Medulla oblongata (tissue), 1 donor: ENCODE data around the gene BABAM2.
A peak's percentile ranks its signal among the peaks of the same experiment; 100 is the strongest.
"Not testable (repeated sequence)": the region's sequence is repeated elsewhere in the genome, so short reads cannot be mapped to it uniquely, and the experiment has no call there.

Experiments used
- DNase-seq: peaks from one replicate; pipeline ENCODE4 v3.0.0-alpha.2; 2015; ENCODE audit errors: extremely low spot score

Gene BABAM2

DNA sequence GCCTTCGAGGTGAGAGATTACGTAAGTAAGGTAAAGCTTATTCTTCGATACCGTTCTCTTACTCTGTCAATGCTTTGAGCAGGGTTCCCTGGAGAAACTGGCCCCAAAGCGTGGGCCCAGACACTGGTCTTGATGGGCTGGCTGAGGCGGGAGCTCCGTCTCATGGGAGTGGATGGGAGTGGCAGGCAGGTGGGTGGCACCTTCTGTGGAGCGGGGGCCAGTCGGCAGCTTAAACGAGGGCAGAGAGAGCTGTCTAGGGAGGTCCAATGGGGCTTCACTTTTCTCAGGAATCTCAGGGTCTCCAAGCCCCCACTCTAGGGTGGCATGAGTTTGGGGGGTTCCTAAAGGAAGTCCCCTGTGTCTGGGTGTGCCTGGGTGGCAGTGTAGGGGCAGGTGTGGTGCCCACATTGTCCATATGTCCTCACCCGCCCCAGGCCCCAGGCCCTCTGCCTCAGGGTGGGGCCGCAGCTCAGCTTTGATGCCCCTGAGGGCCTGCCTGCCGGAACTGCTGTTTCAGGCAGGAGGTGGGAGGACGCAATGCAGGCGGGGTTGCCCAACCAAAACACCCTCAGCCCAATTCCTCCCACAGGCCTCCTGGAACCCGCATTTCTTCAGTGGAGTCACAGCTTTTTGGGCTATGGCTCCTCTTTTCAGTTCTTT is 469.7 kb downstream of the BABAM2 start:
- no peak for DNase-seq

DNA sequence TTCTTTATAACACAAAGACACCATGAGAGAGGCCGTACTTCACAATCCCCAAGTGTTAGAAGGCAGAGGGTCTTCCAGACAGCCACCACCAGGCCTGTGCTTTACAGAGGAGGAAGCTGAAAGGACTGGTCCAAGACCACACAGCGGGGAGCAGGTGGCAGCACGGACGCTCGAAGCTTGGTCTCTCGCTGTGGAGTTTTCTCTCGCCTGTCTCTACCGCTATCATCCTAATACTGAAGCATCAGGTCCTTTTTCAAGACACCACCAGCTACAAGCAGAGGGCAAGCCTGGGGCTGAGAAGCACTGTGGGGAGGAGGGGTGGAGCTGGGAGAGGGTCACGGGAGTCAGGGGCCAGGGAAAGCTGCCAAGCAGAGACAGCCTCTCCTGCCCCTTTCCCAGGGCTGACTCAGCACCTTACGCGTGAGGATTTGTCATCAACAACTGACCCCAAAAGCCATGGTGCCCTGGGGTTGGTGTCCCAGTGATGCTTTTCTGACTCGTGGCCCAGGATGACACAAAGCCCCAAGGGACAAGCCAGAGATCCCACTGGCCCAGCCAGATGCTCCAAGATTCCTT is 470.3 kb downstream of the BABAM2 start:
- DNase-seq = no peak

DNA sequence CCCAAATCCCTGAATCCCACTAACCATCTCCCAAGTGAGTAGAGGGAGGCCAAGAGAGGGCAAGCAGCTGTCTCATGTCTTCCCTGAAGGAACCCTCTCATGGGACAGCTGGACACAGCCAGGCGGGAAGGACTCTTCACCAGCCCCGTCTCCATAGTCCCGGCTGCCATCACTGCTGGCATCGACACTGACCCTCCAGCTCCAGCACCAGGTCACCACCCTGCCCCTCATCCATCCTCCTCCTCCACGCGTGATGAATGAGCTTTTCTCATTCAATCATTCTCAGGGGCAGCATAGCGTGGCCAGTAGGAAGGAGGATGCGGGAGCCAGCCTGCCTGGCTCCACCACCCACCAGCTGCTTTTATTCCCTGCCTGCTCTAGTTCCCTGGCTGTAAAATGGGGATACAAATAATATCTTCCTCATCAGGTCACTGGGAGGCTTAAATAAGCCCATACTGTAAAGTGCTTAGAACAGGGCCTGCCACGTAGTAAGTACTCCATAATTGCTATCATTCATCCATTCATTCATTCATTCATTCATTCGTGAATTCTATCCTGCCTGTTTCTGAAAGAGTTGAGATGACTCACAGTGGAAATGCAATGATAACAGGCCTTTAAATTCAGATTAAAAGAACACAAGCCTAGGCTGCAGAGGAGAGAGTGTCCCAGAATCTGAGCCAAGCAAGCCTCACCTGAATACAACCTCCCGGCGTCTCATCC is 471.6 kb downstream of the BABAM2 start:
- DNase-seq = no peak

DNA sequence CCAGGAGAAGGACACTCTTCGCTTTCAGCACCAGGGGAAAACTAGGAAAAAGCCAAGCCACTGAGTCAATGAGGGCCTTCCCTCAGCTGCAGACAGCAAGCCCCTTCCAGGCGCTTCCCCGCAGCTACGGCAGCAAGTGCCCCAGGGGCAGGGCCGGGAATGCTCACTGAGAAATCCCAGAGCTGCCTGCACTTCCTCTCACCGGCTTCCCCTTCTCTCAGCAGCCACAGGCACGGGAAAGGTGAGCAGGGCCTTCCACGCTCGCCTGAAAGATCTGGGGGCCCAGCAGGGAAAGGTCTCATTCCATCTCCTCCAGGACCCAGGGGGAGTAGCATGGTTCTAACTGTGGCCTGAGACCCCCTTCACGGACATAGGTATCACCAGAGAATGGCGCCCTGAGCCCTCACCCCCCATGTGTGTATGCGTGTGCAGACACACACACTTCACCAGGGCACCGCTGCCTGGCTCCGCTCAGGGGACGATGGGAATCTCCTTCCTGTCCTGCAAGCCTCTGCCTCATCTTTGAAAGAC is 472.5 kb downstream of the BABAM2 start:
- DNase-seq = no peak

DNA sequence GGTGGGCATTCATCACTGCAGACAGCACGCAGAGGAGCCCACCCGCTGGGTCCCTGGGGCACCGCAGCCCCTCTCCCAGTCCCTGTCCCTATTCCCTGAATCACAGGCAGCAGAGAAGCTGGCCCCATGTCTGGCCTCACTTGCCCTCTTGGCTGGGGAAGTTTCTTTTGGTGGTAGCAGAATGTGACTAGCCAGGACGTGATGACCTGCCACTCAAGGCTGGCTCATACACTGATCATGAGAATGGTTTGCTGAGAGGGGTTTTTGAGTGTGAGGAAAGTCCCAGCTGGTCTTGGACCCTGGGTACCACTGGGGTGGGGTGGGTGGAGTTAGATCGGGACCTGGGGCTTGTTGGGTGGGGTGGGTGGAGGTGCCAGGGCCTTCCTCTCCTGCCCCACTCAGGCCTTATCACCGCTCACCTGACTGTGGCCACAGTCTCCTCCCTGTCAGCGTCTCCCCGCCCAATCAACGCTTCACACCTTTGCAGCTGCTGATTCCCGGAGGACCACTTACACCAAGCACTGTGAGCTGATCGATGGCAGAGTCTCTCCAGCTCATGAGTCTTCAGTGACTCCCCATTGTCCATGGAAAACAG is 473.3 kb downstream of the BABAM2 start:
- no peak for DNase-seq

DNA sequence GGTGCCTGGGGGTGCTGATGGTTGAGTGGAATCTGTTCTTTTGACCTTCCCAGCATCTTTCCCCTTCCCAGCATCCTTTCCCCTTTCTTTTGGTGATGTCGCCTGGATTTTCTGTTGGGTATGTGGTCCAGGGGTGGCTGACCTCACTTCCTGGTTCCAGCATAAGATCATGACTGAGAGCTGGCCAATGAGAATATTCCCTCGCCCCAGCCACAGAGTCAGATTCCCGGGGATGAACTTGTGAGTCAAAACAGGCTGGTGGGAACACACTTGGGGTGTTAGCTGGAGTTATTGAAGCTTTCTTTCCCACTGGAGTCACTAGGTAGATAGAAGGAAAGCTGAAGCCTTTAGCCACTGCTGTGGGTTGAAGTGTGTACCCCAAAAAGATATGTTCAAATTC is 474.1 kb downstream of the BABAM2 start:
- no peak for DNase-seq

DNA sequence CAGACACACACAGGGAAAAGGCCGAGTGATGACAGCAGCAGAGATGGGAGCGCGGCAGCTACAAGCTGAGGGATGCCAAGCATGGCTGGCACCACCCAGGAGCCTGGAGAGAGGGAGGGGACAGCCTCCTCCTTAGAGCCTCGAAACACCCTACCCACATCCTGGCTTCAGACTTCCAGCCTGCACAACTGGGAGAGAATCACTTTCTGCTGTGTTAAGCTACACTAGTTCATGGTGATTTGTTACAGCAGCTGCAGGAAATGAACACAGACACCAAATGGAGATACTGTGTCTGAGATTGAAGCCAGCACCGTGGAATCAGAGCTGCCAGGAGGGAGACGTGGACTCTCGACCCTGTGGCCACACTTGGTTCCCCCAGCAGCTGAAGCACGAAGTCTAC is 474.6 kb downstream of the BABAM2 start:
- DNase-seq = no peak

DNA sequence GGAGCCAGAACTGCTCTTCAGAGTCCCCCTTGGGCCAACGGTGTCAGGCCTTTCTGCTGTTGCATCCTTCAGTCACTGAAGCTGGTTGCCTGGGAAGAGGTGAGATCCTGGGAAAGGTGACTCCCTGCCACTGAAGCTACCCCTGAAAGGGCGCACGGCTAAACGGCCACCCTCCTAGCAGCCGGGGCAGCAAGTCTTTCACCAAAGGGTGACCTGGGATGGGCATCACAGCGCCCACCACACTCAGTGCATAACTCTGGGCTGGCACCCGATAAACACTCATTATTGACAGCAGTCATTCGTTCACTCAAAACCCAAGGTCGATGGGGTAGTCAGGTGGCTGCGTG is 475.6 kb downstream of the BABAM2 start:
- no peak for DNase-seq

DNA sequence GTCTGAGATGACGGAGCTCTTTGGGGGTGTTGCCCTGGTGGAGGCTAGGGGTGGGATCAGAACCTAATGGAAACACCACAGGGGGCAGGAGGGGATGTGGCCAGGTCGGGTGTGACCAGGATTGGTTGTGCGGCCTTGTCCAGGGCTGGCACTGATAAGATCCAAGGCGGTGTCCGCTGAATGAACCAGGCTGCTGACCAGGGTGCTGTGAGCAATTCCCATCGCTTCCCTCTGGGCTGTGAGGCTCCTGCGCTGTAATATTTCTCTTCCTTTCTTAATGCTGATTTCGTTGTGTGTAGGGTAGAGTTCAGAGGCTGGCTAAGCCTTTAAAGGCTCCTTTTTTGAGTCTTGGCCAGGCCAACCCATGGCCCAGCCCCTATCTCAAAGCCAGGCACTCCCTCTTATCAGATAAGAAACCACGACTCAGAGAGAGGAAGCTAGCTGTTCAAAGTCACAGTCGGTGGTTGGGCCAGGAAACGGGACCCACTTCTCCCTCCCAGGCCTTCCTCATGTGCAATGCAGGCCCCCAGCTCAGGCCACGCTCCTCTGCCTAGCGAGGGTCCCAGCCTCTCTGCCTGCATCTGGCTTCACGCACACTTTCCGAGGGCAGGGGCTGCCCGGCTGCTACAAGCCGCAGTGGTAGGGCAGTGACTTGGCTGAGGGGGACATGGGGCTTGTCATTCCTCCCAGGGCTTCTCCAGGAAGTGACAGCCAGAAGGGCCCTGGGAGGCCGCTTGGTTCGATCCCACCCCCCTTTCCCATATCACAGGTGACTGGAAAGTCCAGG is 476.2 kb downstream of the BABAM2 start:
- DNase-seq = peak; percentile 18

DNA sequence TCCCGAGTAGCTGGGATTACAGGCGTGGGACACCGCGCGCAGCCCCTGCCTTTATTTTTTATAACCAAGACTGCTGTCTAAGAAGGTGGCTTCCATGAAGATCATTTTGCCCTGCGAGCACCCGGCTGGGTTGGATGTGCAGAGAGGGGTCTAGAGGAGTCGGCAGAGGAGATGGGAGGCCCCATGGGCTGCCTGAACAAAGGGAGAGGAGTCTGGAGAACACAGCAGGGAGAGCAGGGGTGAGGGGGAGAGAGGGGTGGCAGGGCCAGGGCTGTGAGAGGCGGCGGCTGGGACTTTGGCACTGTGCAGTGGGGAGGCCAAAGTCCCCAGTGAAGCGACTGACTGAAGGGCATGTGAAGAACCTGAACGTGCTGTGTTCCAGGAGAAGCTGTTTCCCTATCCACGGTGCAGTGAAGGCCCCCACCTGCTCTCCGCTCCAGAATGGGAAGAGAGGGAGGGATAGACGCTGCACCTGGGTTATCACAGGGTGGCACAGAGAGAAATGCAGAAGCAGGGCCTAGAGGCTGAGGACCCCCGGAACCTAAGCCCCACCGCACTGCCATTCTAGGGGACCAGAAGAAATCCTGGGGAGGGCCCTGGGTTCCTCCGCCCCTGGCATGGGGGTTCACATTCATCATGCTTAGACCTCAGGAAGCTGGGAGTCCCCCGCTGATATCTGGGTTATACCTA is 477.3 kb downstream of the BABAM2 start:
- DNase-seq = no peak

DNA sequence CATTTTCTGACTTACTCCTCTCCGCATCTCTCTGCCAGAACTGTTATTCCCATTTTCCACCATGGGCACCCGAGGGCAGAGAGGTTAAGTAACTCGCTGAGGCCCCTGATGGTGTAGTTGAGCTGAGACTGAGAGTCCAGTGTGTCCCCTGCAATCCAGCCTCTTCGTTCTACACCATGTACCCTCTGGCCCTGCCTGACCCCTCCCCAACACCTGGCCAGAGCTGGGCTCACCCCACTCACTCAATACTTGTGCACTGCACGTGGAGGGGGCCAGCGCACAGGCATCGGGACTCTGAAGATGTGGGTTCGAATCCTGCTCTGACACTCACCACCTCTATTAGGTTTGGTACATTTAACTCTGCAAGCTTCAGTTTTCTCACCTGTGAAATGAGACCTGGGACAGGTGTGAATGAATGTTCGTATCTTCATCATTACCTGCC is 477.8 kb downstream of the BABAM2 start:
- no peak for DNase-seq

DNA sequence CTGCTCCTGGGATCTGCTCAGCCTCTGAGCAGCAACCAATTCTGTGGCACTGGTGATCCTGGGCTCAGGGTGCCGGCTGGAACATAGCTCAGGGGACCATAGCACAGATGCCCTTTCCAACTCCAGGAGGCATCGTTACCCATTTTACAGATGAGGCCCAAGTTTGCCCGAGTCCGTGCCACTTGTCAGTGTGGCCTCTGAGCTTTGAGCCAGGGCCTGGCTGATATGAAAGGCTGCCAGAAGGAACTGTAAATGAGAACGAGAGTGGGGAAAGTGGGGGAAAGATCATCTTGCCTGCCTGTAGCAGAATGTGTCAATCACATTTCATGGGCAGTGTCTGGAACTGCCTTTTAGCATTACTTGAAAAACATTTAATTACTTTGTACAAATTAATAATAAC is 478.8 kb downstream of the BABAM2 start:
- no peak for DNase-seq

DNA sequence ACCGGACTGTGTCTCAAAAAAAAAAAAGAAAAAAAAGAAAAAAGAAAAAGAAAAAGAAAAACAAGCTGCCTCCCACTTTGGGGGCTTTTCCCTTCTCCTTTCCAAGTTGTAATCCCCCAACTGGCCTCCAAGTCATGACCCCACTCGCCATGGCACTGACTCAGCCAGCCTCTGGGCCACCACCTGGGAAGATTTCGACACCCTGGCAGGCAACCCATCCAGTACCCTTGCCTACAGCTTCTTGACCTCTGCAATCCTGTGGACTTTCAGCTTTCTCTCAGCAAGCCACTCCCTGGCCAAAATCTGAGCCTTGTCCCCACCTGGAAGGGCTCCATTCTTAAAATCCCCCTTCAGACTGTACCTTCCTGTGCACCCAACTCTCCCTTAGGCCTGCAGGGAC is 479.8 kb downstream of the BABAM2 start:
- no peak for DNase-seq

DNA sequence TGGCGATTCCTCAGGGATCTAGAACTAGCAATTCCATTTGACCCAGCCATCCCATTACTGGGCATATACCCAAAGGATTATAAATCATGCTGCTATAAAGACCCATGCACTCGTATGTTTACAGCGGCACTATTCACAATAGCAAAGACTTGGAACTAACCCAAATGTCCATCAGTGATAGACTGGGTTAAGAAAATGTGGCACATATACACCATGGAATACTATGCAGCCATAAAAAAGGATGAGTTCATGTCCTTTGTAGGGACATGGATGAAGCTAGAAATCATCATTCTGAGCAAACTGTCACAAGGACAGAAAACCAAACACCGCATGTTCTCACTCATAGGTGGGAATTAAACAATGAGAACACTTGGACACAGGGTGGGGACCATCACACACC is 481.2 kb downstream of the BABAM2 start:
- DNase-seq = not testable (repeated sequence)

DNA sequence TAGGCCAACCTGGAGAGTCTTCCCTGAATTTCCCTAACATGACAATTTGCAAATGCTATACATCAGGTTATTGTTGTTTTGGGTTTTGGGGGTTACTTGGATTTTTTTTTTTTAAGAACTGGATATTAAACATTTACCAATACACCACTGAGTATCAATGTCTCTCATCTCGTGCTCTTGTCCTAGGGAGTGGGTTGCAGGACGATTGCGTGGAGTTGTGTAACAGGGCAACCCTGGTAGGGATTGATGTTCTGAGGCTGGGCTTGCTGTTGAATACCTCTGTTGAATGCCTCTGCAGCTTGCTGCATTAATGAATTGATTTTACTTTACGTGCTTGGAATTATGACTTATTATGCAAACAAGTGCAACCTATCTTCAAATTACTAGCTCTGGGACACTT is 483.3 kb downstream of the BABAM2 start:
- no peak for DNase-seq

DNA sequence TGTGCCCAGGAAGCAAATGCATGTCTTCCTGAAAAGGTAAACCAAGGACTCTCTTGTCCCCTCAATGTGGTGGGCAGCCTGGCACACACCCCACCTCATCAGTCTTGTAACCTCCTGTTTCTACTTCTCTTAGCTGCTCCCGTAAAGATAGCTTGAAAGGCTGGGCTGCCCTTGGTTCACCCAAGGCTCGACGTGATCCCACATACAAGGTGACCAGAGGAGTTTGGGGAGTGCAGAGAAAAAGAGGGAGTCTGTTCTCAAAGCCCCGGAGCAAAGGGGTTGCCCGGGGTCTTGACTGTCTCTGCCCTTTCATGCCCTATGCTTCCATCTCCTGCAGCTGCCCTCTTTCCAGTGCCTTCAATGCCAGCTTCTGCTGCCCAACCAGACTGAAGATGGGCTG is 483.8 kb downstream of the BABAM2 start:
- DNase-seq = no peak

DNA sequence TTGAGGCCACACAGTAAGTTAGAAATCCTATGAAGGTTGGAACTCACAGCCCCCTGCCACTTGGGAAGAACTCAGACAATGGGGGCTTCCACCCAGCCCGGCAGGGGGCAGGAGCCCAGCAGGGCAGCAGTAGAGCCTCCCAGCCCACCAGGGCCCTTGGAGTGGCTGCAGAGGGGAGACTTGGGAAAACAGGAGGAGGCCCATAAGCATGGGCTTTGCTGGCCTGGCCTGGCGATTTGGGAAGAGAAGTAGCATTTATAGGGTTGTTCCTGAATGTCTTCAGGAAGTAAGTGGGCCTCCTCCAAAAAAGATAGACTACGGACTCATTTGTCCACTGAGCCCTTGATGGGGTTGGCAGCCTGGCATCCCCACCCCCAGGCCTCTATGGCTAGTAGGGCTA is 484.7 kb downstream of the BABAM2 start:
- DNase-seq = no peak

DNA sequence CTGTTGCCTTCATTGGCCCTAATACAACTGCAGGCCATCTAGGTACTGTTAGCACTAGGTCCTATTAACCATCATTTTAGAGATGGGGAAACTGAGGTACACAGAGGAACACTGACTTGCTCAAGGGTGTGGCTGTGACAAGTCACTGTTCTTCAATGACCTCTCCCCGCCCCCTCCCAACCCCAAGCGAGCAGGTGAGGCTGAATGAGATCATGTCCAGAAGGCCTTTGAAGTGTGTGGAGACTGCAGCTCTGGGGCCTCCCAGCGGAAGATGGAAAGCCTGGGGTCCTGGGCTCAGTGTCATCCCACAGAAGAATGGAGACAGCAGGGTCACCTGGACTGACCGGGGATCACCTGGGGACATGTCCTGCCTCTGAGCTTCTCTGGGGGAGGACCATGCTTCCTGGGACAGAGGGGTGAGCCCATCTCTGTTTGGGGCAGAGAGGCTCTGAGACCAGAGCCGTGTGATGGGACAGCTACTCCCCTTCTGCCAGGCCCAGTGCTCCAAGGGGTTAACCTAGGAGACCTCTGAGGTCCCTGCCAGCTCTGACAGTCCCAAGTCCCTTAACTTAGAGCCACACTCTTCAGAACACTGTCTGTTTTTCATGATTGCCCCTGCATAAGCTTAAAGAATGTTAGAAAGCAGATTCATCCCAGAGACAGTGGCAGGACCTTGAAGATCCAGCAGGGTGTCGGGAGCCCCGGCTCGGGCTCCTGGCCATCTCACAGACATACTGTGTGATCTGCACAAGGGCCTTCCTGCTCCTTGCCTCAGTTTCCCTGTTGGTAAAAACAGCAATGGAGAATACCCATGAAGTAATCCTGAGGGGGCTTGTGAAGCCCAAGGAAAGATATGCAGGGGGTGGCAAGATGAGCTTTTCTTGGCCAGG is 485.5 kb downstream of the BABAM2 start:
- no peak for DNase-seq

DNA sequence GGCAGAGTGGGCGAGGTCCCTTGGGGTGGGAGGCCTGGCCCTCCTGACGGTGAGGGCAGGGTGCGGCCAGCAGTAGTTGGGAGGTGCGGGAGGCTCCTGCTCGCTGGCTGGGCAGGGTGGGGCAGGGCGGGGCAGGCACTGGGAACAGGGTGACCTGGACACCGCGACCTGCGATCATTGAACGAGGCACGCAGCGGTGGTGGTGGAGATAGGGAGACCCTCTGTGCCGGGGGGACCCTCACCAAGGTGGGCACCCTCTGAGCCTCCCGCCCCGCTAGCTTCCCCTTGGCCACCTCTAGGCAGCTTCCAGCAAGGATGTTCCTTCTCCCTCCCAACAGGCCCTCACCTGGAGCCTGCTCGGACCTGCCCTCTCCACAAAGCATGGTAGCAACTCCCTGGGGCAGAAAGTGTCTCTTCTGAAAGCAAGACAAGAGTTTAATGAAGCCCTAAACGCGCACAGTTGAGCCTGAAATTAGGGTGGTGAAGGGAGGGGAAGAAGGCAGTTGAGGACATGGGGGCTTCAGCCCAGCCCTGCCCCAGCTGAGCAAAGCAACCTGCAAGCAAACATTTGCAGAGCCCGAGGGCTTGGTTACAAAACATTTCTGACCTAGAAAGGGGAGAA is 486.8 kb downstream of the BABAM2 start:
- no peak for DNase-seq
